Measurements from ENCODE around the gene KAZN.
A peak's percentile ranks its signal among the peaks of the same experiment; 100 is the strongest.

The KAZN gene

DNA sequence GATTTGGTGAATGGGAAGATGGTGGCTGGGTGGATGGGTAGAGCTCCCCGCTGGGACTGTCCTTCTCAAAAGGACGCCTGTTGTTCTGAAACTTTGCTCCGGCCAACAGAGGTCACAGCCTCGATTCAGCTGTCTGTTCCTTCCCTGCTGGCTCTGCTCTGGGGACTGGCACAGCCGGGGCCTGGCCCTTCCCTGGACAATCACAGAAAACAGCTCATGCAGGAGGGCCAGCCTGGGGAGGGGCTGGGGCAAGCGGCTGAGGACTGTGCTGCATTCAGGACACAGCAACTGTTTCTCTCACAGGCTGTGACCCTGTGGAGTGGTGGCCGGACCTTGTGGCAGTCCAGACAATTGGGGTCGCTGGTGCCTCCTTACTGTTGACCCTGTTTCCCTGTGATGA is 444.4 kb downstream of the KAZN start:
- Mint-ChIP-seq H3K9me3 (no peaks in the 10 kb centered on the region), H3K27ac (peak overlapping the region; percentile 74)

GRCh38 chr1:15043934-15044333 is 445.4 kb downstream of the KAZN start:
- no peak overlapping the region for H3K27ac Mint-ChIP-seq
- no peaks in the 10 kb centered on the region for H3K27me3 Mint-ChIP-seq (ENCODE audit: low read depth, poor library complexity)
- DNase-seq: no peak
- H3K4me3 Mint-ChIP-seq: no peak overlapping the region
- no peak for TF ChIP-seq CTCF (IDR thresholded peaks at IDR 0.05)
- peaks cover 9% of the 10 kb centered on the region for H3K4me1 Mint-ChIP-seq
- H3K36me3 Mint-ChIP-seq (ENCODE audit: low read depth): peaks cover 9% of the 10 kb centered on the region
- no peaks in the 10 kb centered on the region for H3K9me3 Mint-ChIP-seq

More for the DNA sequence above, 444.4 kb downstream of the KAZN start:
- no peak for DNase-seq
- no peak overlapping the region for H3K4me3 Mint-ChIP-seq
- H3K36me3 Mint-ChIP-seq (ENCODE audit: low read depth): peaks cover 12% of the 10 kb centered on the region
- no peak for TF ChIP-seq CTCF (IDR thresholded peaks at IDR 0.05)
- peaks cover 9% of the 10 kb centered on the region for H3K4me1 Mint-ChIP-seq
- no peaks in the 10 kb centered on the region for H3K27me3 Mint-ChIP-seq (ENCODE audit: low read depth, poor library complexity)

GRCh38 chr1:15045123-15045522 is 446.6 kb downstream of the KAZN start:
- H3K36me3 Mint-ChIP-seq (ENCODE audit: low read depth): peaks cover 9% of the 10 kb centered on the region
- H3K4me1 Mint-ChIP-seq: peaks cover 9% of the 10 kb centered on the region
- no peaks in the 10 kb centered on the region for H3K27me3 Mint-ChIP-seq (ENCODE audit: low read depth, poor library complexity)
- H3K4me3 Mint-ChIP-seq: no peak overlapping the region
- H3K9me3 Mint-ChIP-seq: no peaks in the 10 kb centered on the region
- no peak for DNase-seq
- TF ChIP-seq CTCF (IDR thresholded peaks at IDR 0.05): no peak
- no peak overlapping the region for H3K27ac Mint-ChIP-seq

DNA sequence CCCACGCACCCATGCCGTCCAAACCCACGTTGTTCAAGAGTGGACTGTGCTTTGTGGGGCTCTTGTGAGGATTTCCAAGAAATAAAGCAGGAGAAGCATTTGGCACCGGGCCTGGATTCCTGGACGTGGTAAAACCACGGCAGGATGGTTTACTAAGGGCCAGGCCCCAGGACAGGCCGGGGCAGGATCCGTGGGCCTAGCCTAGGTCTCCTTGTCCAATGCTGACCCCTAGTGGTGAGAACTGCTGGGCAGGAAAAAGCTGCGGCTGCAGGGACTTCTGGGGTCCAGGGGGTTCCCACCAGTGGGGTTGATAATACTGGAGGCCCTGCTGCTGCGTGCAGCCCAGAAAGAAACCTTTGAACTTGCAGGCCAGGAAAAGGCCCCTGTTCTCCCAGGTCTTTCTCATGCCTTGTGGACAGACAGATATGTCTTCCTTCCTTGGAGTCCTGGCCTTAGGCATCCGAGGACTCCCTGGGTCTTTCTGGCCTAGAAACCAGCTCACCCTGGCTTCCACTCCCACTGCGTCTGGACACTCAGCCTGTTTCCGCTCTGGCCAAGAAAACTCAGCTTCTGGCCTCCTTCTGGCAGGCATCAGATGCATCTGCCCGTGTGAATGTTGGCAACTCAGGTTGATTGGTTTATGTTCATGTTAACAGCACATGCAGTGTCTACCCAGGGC is 448.1 kb downstream of the KAZN start:
- no peaks in the 10 kb centered on the region for H3K9me3 Mint-ChIP-seq
- DNase-seq: peak; percentile 89
- H3K27me3 Mint-ChIP-seq (ENCODE audit: low read depth, poor library complexity): no peaks in the 10 kb centered on the region
- no peak overlapping the region for H3K4me3 Mint-ChIP-seq
- H3K36me3 Mint-ChIP-seq (ENCODE audit: low read depth): peaks cover 12% of the 10 kb centered on the region
- no peak overlapping the region for H3K27ac Mint-ChIP-seq
- peak; percentile 97 for TF ChIP-seq CTCF (IDR thresholded peaks at IDR 0.05)
- H3K4me1 Mint-ChIP-seq: peaks cover 9% of the 10 kb centered on the region

- TF ChIP-seq CTCF (IDR thresholded peaks at IDR 0.05): no peak
- H3K27me3 Mint-ChIP-seq (ENCODE audit: low read depth, poor library complexity): peaks cover 2% of the 10 kb centered on the region
- no peaks in the 10 kb centered on the region for H3K9me3 Mint-ChIP-seq
- peaks cover 9% of the 10 kb centered on the region for H3K4me1 Mint-ChIP-seq
- peaks cover 18% of the 10 kb centered on the region for H3K36me3 Mint-ChIP-seq (ENCODE audit: low read depth)
- H3K4me3 Mint-ChIP-seq: no peak overlapping the region
- H3K27ac Mint-ChIP-seq: no peak overlapping the region
- no peak for DNase-seq
These were observed 448.8 kb downstream of the KAZN start for GRCh38 chr1:15047237-15047636.

DNA sequence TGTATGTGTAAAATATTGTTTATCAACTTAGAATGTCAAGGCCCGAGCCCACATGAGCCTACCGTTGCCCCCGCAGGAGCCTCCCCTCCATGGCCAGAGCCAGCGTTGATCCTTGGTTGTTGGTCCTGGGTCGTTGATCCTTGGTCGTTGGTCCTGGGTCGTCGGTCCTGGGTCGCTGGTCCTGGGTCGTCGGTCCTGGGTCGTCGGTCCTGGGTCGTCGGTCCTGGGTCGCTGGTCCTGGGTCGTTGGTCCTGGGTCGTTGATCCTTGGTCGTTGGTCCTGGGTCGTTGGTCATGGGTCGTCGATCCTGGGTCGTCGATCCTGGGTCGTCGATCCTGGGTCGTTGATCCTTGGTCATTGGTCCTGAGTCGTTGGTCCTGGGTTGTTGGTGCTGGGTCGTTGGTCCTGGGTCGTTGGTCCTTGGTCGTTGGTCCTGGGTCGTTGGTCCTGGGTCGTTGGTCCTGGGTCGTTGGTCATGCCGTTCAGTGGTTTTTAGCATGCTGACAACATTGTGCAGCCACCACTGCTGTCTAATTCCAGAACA is 450.0 kb downstream of the KAZN start:
- H3K27me3 Mint-ChIP-seq (ENCODE audit: low read depth, poor library complexity): peaks cover 2% of the 10 kb centered on the region
- H3K9me3 Mint-ChIP-seq: no peaks in the 10 kb centered on the region
- DNase-seq: no peak

More for the DNA sequence above, 450.0 kb downstream of the KAZN start:
- peaks cover 4% of the 10 kb centered on the region for H3K4me1 Mint-ChIP-seq
- peak overlapping the region; percentile 74 for H3K27ac Mint-ChIP-seq
- no peak for TF ChIP-seq CTCF (IDR thresholded peaks at IDR 0.05)
- H3K4me3 Mint-ChIP-seq: no peak overlapping the region
- H3K36me3 Mint-ChIP-seq (ENCODE audit: low read depth): peaks cover 18% of the 10 kb centered on the region

Measured in nephron progenitor cell (in vitro differentiated cells).